Activated naive CD8-positive, alpha-beta T cell treated with anti-CD3 and anti-CD28 coated beads, Interleukin-2, amount 10 ng/mL, durations not matched to agents 7 days and 5 days (primary cell): ENCODE data around the gene ZNF709. TPM values are rescaled to one million over a fixed set of nuclear protein-coding genes. Genes with fewer than 3 reads are reported as not detected.
A peak's percentile ranks its signal among the peaks of the same experiment; 100 is the strongest.
"Not testable (repeated sequence)": the region's sequence is repeated elsewhere in the genome, so short reads cannot be mapped to it uniquely, and the experiment has no call there.

Experiments
- ATAC-seq: fragments of 150-1000 bp; cut with Tn5 transposase; one replicate; pipeline ENCODE4 v1.10.0; 2021; ENCODE audit warnings: low read depth, moderate library complexity
- POLR2A ChIA-PET: fragments of 350-600 bp; sonication (Branson Sonifier 250); formaldehyde crosslinking; loops from one replicate; lab custom pipeline; 2021; ENCODE audit warnings: antibody characterized with exemption; lab: Charles Lee
- DNase-seq: peaks from one replicate; pipeline ENCODE4 v3.0.0; 2021
- H3K27ac Mint-ChIP-seq: one replicate; pipeline ENCODE4 v1.8.0; 2022; ENCODE audit warnings: mild to moderate bottlenecking, mixed read lengths
- H3K27me3 Mint-ChIP-seq: one replicate; pipeline ENCODE4 v1.8.0; 2022; ENCODE audit warnings: mild to moderate bottlenecking, moderate library complexity, mixed read lengths
- H3K36me3 Mint-ChIP-seq: one replicate; pipeline ENCODE4 v1.8.0; 2021; ENCODE audit warnings: mild to moderate bottlenecking, mixed read lengths
- H3K4me1 Mint-ChIP-seq: one replicate; pipeline ENCODE4 v1.8.0; 2021; ENCODE audit warnings: mixed read lengths
- H3K4me3 Mint-ChIP-seq: one replicate; pipeline ENCODE4 v1.8.0; 2022; ENCODE audit warnings: mild to moderate bottlenecking, moderate library complexity, mixed read lengths
- H3K9me3 Mint-ChIP-seq: one replicate; pipeline ENCODE4 v1.8.0; 2021; ENCODE audit warnings: mixed read lengths
- total RNA-seq, 2 experiments: library from RNA; stranded (reverse); gene quantifications; one replicate each; pipeline ENCODE4 v1.2.3, GENCODE V29; 2021

Gene ZNF709
- 1 to 10 TPM; 4.9 to 5.0 TPM for total RNA-seq

DNA sequence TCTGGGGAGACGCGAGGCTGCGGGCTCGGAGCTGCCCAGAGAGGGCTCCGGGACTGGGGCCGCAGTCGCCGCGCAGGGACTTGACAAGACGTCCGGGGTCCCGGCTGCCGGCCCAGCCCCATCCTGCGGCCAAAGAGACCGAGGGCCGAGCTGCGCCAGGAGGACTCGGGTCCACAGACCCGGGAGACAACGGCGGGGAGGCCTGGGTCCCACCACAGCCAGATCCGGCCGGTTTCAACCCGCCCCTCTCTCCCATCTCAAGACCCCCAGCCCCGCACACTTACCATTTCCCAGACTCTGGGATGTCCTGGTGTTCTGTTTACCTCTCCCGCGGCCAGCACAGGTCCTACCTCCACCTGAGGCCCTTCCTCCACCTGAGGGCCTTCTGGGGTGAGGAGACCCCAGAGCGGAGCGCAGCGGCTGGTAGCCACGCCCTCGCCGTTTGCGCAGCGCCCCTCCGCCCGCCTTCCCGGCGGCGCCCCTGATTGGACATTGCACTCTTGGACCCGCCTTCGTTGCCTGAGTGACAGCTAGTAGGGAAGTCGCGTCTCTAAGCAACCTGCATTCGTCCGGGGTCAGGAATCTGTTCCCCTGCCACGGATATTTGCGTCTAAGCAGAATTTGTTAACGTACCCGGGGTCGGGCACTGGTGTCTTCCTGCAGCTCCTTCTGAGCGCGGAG lies at the start of gene ZNF709:
Gene ZNF709, minus strand, starts transcription at position 446 of the 681 bp plus-strand sequence. Its CDS starts 159 bp downstream, at position 287.
- Mint-ChIP-seq H3K4me1 (peaks cover 24% of the 10 kb centered on the region), H3K9me3 (peaks cover 1% of the 10 kb centered on the region), H3K36me3 (peaks cover 8% of the 10 kb centered on the region), H3K27me3 (no peaks in the 10 kb centered on the region), H3K4me3 (peak within 1 kb of the TSS; percentile 90), H3K27ac (peak within 1 kb of the TSS; percentile 83)
- POLR2A ChIA-PET, result interaction anchor here (0.9 to 2.3 kb wide), 3 partner anchors 9 to 669 kb away, joined by 3 to 12 read pairs (median 4); no protein-coding TSS in a partner anchor
- peak; percentile 95 for ATAC-seq
- peak; percentile 90 for DNase-seq

GRCh38 chr19:12527034-12527836 lies 42.6 kb upstream of the ZNF709 start:
- ATAC-seq (no peak), DNase-seq (no peak)
- POLR2A ChIA-PET, result no interaction called here
- Mint-ChIP-seq H3K4me1 (no peaks in the 10 kb centered on the region), H3K27ac (no peak overlapping the region), H3K36me3 (peaks cover 84% of the 10 kb centered on the region), H3K27me3 (no peaks in the 10 kb centered on the region), H3K4me3 (no peak overlapping the region), H3K9me3 (peaks cover 45% of the 10 kb centered on the region)

GRCh38 chr19:12526542-12526941 lies 41.9 kb upstream of the ZNF709 start:
- POLR2A ChIA-PET, result no interaction called here
- Mint-ChIP-seq H3K4me3 (no peak overlapping the region), H3K9me3 (peaks cover 51% of the 10 kb centered on the region), H3K27ac (no peak overlapping the region), H3K27me3 (no peaks in the 10 kb centered on the region), H3K36me3 (peaks cover 84% of the 10 kb centered on the region), H3K4me1 (no peaks in the 10 kb centered on the region)
- no peak for ATAC-seq
- no peak for DNase-seq

- H3K4me1 Mint-ChIP-seq, result no peaks in the 10 kb centered on the region
- no peak overlapping the region for H3K27ac Mint-ChIP-seq
- POLR2A ChIA-PET, result no interaction called here
- peaks cover 55% of the 10 kb centered on the region for H3K36me3 Mint-ChIP-seq
- no peak overlapping the region for H3K4me3 Mint-ChIP-seq
- ATAC-seq (no peak), DNase-seq (no peak)
- H3K27me3 Mint-ChIP-seq, result no peaks in the 10 kb centered on the region
- peaks cover 42% of the 10 kb centered on the region for H3K9me3 Mint-ChIP-seq
Measured at GRCh38 chr19:12521996-12522395, 37.4 kb upstream of the ZNF709 start.

GRCh38 chr19:12513531-12514061 lies 29.0 kb upstream of the ZNF709 start:
- no peak overlapping the region for H3K27ac Mint-ChIP-seq
- peaks cover 36% of the 10 kb centered on the region for H3K9me3 Mint-ChIP-seq
- no peaks in the 10 kb centered on the region for H3K4me1 Mint-ChIP-seq
- no peak overlapping the region for H3K4me3 Mint-ChIP-seq
- H3K27me3 Mint-ChIP-seq, result no peaks in the 10 kb centered on the region
- no peak for DNase-seq
- POLR2A ChIA-PET, result interaction anchor here (1.2 kb wide), 1 partner anchor 18 kb away, joined by 5 read pairs; no protein-coding TSS in a partner anchor
- no peak for ATAC-seq
- H3K36me3 Mint-ChIP-seq, result peaks cover 12% of the 10 kb centered on the region

GRCh38 chr19:12497032-12497431 lies 12.4 kb upstream of the ZNF709 start:
- Mint-ChIP-seq H3K4me3 (no peak overlapping the region), H3K27ac (no peak overlapping the region), H3K36me3 (peaks cover 3% of the 10 kb centered on the region), H3K9me3 (peaks cover 11% of the 10 kb centered on the region), H3K27me3 (no peaks in the 10 kb centered on the region), H3K4me1 (peaks cover 12% of the 10 kb centered on the region)
- DNase-seq (no peak), ATAC-seq (no peak)
- POLR2A ChIA-PET, result no interaction called here

- ATAC-seq (no peak), DNase-seq (no peak)
- H3K9me3 Mint-ChIP-seq, result peaks cover 14% of the 10 kb centered on the region
- POLR2A ChIA-PET, result interaction anchor here (0.5 to 2.2 kb wide), 5 partner anchors 12 to 511 kb away, joined by 3 to 12 read pairs (median 7); partner anchors contain the start of genes ZNF136, ZNF564 and ZNF709
- peak overlapping the region; percentile 93 for H3K4me3 Mint-ChIP-seq
- peaks cover 12% of the 10 kb centered on the region for H3K4me1 Mint-ChIP-seq
- no peaks in the 10 kb centered on the region for H3K27me3 Mint-ChIP-seq
- peaks cover 3% of the 10 kb centered on the region for H3K36me3 Mint-ChIP-seq
- H3K27ac Mint-ChIP-seq, result no peak overlapping the region
Measured at GRCh38 chr19:12496480-12496879, 11.9 kb upstream of the ZNF709 start.

DNA sequence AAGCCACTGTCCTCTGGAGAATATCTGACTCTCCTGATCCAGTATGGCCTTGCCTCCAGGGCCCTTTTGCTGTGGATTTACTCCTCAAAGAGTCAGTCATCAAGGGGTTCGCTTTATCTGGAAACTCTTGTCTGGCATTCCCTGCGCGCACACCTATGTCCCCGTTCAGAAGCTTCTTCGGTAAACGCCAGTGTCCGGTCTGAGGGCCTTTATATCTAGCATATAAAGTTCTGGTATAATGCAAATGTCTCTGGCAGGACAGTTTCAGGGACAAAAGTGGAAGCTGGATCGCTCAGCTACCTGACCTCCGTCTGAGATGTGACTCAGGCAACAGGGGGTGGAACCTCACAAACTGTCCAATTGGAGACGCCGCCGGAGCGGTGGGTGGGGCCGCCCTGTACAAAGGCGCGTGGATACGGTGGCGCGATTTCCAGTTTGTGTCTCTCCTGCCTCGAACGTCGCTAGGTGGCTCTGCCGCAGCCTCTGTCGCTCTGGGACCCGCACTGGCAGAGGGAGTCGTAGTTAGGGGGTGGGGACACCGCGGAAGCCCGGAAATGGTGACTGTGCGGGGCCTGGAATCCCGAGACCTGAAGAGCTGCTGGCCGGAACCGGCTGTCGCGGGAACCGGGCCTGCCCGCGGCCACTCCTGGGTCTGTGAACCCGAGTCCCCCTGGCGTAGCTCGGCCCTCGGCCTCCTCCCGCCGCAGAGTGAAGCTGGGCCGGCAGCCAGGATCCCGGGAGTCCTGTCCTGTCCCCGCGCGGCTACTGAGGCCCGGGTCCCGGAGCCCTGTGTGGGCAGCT lies 10.6 kb upstream of the ZNF709 start:
- DNase-seq, result peak; percentile 91
- peaks cover 14% of the 10 kb centered on the region for H3K9me3 Mint-ChIP-seq
- POLR2A ChIA-PET, result interaction anchor here (0.6 to 2.2 kb wide), 17 partner anchors 8 to 795 kb away, joined by 3 to 12 read pairs (median 4); partner anchors contain the start of genes ZNF136, ZNF442, ZNF443 and ZNF563
- H3K27ac Mint-ChIP-seq, result peak overlapping the region; percentile 88
- H3K4me3 Mint-ChIP-seq, result peak overlapping the region; percentile 93
- H3K4me1 Mint-ChIP-seq, result peaks cover 12% of the 10 kb centered on the region
- H3K36me3 Mint-ChIP-seq, result peaks cover 3% of the 10 kb centered on the region
- peak; percentile 99 for ATAC-seq
- no peaks in the 10 kb centered on the region for H3K27me3 Mint-ChIP-seq

DNA sequence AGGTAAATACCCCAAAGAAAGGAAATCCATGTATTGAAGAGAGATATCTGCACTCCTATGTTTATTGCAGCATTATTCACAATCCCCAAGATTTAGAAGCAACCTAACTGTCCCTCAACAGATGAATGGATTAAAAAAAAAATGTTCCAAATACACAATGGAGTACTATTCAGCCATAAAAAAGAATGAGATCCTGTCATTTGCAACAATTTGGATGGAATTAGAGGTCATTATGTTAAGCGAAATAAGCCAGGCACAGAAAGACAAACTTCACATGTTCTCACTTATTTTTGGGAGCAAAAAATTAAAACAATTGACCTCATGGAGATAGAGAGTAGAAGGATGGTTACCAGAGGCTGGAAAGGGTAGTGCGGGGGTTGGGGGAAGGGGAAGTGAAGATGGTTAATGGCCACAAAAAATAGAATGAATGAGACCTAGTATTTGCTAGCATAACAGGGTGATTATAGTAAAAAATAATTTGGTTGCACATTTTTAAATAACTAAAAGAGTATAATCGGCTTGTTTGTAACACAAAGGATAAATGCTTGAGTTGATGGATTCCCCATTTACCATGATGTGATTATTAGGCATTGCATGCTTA lies 9.7 kb upstream of the ZNF709 start:
- Mint-ChIP-seq H3K4me1 (peaks cover 12% of the 10 kb centered on the region), H3K27me3 (no peaks in the 10 kb centered on the region), H3K9me3 (peaks cover 12% of the 10 kb centered on the region), H3K4me3 (peak overlapping the region; percentile 93), H3K27ac (peak overlapping the region; percentile 25), H3K36me3 (peaks cover 3% of the 10 kb centered on the region)
- DNase-seq (no peak), ATAC-seq (no peak)
- POLR2A ChIA-PET, result interaction anchor here (0.6 to 2.2 kb wide), 12 partner anchors 7 to 794 kb away, joined by 3 to 12 read pairs (median 4); partner anchors contain the start of genes ZNF136, ZNF442, ZNF443 and ZNF563

DNA sequence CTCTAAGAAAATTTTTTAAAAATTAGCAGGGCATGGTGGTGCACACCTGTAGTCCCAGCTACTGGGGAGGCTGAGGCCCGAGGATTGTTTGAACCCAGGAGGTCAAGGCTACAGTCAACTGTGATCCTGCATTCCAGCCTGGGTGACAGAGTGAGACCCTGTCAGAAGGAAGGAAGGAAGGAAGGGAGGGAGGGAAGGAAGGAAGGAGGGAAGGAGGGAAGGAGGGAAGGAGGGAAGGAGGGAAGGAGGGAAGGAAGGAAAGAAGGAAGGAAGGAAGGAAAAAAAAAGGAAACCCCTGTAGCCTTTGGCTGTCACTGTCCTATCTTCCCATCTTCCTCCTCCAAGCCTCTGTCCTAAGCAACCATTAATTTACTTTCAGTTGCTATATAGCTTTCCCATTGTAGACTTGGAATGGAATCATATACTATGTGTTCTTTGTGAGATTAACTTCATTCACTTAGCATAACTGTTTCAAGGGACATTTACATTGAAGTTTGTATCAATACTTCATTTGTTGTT lies 1.7 kb upstream of the ZNF709 start:
- H3K9me3 Mint-ChIP-seq, H3K36me3 Mint-ChIP-seq, ATAC-seq, H3K27ac Mint-ChIP-seq, H3K4me3 Mint-ChIP-seq, DNase-seq, H3K27me3 Mint-ChIP-seq: not testable (repeated sequence)
- peaks cover 24% of the 10 kb centered on the region for H3K4me1 Mint-ChIP-seq
- POLR2A ChIA-PET, result interaction anchor here (1.4 kb wide), 1 partner anchor 9 kb away, joined by 4 read pairs; no protein-coding TSS in a partner anchor

DNA sequence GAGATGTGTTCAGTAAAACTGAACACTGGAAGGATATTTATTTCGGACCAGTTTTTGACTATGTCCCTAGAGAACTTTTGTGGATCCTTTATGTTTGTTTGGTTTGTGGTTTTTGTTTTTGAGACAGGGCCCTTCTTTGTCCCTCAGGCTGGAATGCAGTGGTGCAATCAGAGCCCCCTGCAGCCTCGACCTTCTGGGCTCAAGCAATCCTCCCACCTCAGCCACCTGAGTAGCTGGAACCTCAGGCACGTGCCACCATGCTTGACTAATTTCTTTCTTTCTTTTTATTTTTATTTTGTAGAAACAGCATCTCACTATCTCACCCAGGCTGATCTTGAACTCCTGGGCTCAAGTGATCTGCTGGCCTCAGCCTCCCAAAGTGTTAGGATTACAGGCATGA lies 955 bp upstream of the ZNF709 start:
- Mint-ChIP-seq H3K27me3 (no peaks in the 10 kb centered on the region), H3K27ac (no peak overlapping the region), H3K9me3 (peaks cover 1% of the 10 kb centered on the region), H3K4me3 (peak overlapping the region; percentile 90), H3K4me1 (peaks cover 24% of the 10 kb centered on the region), H3K36me3 (peaks cover 8% of the 10 kb centered on the region)
- POLR2A ChIA-PET, result no interaction called here
- no peak for DNase-seq
- ATAC-seq, result no peak

DNA sequence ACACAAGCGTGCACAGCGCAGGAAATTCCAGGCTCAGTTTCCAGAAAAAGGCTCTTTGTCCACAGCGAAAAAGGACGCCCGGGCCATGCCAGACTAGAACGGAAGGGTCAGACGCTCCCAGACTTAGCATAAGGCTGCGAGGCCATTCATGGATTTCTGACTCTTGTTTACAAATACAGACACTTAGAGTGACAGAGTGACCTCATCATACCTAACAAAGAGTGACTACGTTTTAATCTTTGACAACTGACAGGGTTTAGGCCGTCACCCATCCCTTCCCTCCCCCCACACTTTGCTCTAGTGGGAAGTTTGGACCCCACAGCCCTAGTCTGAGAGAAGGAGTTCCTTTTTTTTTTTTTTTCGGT lies 418 bp upstream of the ZNF709 start:
- ATAC-seq, result peak; percentile 25
- H3K4me1 Mint-ChIP-seq, result peaks cover 24% of the 10 kb centered on the region
- POLR2A ChIA-PET, result interaction anchor here (0.9 to 2.3 kb wide), 3 partner anchors 9 to 670 kb away, joined by 3 to 12 read pairs (median 4); no protein-coding TSS in a partner anchor

More for the DNA sequence above, 418 bp upstream of the ZNF709 start:
- DNase-seq, result no peak
- Mint-ChIP-seq H3K27me3 (no peaks in the 10 kb centered on the region), H3K36me3 (peaks cover 8% of the 10 kb centered on the region), H3K4me3 (peak overlapping the region; percentile 90), H3K27ac (peak overlapping the region; percentile 83), H3K9me3 (peaks cover 1% of the 10 kb centered on the region)
